Vagina (tissue), 2 donors: ENCODE data around the gene MTFR2.

Experiments used
- POLR2A ChIP-seq, 2 donors: fragments of 450-650 bp; IDR thresholded peaks; one replicate each; pipeline ENCODE4 v1.6.1; 2017; ENCODE audit warnings: antibody characterized with exemption in 2 of 2, mild to moderate bottlenecking in 2 of 2, moderate library complexity in 2 of 2
- POLR2AphosphoS5 ChIP-seq, 2 donors: sonication (generic); formaldehyde crosslinking; IDR thresholded peaks; one replicate each; pipeline ENCODE4 v1.9.0; 2017; ENCODE audit warnings: antibody characterized with exemption in 2 of 2, mild to moderate bottlenecking in 2 of 2, low read depth in 1 of 2; ENCODE audit not compliant: insufficient read depth in 1 of 2
- TF ChIP-seq, protein P1 (sequence below), 3 experiments: fragments of 450-650 bp in 2 of 3; fragments of 200-600 bp in 1 of 3; sonication (generic) in 1 of 3; IDR thresholded peaks; one replicate each; pipeline ENCODE4 v1.5.1; 2017 to 2019; ENCODE audit warnings: antibody characterized with exemption in 3 of 3, mild to moderate bottlenecking in 2 of 3, moderate library complexity in 2 of 3

DNA sequence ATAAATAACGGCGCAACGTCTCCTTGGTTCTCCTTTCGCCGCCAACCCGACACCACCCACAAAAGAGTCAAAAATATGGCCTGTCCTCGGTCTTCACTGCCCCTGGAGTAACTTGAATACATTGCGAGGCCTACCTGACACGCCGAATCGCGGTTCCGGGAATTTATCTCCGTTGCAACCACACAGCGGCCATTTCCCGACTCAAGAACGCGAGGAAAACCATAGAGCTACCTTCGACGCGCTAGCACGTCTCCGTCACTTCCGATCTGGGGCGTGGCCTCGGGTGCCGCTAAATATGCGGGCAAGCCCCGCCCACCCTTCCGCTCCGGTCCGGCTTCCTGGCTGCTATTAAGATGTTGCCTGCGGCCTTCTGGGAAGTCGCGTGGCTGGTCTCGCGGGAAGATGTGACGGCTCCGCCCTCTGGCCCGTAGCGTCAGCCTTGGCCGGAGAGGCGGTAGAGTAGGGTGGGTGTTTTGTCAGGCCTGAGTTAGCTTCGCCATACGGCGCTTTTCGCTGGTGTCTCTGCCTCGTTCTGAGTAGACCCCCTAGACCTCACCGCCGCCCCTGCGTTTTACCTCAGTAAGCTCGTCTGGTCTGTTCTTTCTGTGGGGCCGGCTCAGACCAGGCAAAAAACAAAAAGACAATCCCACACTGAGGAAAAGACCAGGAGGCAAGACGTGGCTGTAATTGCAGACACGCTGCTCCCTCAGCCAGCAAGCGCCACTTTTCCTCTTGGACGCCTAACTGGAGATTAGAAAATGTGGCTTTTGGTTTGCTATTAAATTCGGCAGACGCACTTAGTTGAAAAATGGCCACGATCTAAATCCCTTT lies 39.7 kb upstream of the MTFR2 start, which contains the start of gene BCLAF1:
- TF ChIP-seq, protein P1, sequence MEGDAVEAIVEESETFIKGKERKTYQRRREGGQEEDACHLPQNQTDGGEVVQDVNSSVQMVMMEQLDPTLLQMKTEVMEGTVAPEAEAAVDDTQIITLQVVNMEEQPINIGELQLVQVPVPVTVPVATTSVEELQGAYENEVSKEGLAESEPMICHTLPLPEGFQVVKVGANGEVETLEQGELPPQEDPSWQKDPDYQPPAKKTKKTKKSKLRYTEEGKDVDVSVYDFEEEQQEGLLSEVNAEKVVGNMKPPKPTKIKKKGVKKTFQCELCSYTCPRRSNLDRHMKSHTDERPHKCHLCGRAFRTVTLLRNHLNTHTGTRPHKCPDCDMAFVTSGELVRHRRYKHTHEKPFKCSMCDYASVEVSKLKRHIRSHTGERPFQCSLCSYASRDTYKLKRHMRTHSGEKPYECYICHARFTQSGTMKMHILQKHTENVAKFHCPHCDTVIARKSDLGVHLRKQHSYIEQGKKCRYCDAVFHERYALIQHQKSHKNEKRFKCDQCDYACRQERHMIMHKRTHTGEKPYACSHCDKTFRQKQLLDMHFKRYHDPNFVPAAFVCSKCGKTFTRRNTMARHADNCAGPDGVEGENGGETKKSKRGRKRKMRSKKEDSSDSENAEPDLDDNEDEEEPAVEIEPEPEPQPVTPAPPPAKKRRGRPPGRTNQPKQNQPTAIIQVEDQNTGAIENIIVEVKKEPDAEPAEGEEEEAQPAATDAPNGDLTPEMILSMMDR (IDR thresholded peaks at IDR 0.05), result no peak
- TF ChIP-seq POLR2AphosphoS5 (IDR thresholded peaks at IDR 0.05; ENCODE audit: insufficient read depth in 1 of 2, low read depth in 1 of 2), result peak; percentile 96 to 100
- TF ChIP-seq POLR2A (IDR thresholded peaks at IDR 0.05), result peak in 1 of 2 donors; percentile 97
